ENCODE data around the gene IRX4.

Gene IRX4

DNA sequence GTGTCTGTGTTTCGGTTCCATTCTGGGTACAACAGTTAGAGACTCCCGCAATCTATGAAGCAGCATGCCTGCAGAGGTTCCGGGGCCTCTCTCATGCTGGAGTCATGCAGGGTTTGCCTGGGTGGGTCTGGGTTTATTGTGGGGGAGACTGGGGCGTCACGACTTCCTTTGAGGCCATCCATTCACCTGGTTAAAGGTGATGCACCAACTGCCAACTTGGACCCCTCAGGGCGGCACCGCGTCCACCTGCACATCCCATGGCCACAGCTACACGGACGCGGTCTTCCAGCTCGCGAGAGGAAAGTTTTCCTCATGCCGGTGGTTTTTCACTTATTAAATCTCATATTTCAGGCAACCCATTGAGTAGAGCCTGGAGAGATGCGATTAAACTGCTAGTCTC, 30.9 kb upstream of the IRX4 start:
- no peak for DNase-seq

GRCh38 chr5:1912951-1913565, 30.3 kb upstream of the IRX4 start:
- DNase-seq, result no peak

- no peak for DNase-seq
Observed at GRCh38 chr5:1911773-1912235, 29.1 kb upstream of the IRX4 start.

GRCh38 chr5:1910861-1911772, 28.4 kb upstream of the IRX4 start:
- DNase-seq, result no peak

DNA sequence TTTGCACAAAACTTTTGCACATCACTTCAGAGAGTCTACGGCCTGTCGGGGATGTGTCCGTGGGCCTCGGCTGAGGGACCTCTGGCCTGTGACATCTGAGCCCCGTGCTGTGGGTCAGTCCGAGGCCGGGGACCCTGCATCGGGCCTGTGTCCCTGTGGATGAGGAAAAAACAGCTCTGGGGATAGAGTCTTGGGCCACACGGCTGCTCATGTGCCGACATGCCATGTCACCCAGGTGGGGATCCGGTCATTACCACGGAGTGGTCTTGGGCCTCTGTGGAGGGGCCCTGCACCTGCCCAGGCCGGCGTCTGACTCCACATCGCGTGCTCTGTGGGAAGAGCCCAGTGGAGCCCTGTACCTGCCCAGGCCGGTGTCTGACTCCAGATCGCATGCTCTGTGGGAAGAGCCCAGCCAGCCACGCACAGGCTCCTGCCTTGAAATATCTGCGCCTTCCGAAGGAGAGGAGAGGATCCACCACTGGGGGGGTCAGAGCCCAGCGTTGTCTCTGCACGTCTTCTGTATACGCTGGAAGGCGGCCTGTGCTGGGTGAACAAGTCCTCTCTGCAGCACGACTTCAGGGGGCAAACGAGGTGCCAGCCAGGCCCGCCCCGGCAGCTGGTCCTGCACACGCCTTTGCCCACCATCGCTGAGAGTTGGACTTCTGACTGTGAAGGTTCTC, 27.5 kb upstream of the IRX4 start:
- DNase-seq, result no peak

- no peak for DNase-seq
Observed at GRCh38 chr5:1909346-1909985, 26.7 kb upstream of the IRX4 start.

DNA sequence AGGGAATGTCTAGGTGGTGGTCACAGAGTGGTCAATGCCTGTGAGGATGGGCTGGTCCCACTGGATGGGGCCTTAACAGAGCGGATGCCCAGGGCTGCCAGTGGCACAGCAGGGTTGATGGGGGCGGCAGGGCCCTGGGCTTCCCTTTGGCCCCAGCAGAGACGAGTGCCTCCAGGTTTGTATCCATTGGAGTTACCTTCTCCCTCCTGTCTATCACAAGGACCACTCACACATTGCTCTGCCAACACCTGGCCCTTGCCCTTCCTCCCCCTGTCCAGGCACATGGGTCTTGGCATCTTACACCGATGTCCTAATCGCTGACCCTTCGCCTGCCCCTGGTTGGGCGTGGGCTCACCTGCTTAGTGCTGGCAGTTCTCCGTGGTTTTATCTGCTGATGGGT, 26.2 kb upstream of the IRX4 start:
- DNase-seq, result no peak

GRCh38 chr5:1907616-1908015, 24.9 kb upstream of the IRX4 start:
- DNase-seq, result no peak

GRCh38 chr5:1905108-1905507, 22.4 kb upstream of the IRX4 start:
- DNase-seq, result no peak

DNA sequence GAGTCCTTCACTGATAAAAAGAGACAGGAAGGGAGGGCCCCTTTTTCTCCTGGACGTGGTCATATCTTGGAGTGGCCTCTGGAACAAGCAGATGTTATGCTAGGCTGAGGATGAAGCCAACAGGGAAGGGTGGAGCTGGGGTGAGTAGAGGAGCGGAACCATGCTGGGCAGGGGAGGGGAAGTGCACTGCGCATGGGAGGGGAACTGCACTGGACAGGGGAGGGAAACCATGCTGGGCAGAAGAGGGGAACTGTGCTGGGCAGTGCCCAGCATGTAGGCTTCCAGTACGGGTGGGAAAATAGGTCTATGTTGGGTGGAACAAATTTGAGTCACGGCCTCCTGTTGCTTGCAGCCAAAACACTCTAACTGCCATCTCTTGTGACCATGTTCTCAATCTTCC, 19.3 kb upstream of the IRX4 start:
- DNase-seq, result no peak

DNA sequence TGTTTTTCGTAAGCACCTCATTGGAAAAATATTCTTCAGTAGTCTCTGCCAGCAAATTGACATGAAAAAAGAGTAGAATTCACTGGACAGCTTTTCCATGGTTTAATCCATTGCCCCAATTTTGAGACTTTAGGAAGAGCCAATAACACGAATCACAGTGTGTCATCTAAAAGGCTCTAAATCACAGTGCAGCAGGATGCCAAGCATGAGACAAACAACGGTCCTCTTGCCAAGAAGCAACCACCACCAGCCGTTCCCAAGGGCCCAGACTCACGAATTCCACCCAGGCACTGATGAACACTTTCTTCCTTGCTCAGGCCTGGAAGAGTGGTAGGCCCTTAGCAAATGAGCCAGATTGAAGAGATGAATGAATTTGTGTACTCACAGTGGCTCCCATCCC, 18.3 kb upstream of the IRX4 start:
- DNase-seq, result no peak

- no peak for DNase-seq
Observed at GRCh38 chr5:1899201-1899600, 16.5 kb upstream of the IRX4 start.

GRCh38 chr5:1897816-1898450, 15.2 kb upstream of the IRX4 start:
- DNase-seq, result no peak

DNA sequence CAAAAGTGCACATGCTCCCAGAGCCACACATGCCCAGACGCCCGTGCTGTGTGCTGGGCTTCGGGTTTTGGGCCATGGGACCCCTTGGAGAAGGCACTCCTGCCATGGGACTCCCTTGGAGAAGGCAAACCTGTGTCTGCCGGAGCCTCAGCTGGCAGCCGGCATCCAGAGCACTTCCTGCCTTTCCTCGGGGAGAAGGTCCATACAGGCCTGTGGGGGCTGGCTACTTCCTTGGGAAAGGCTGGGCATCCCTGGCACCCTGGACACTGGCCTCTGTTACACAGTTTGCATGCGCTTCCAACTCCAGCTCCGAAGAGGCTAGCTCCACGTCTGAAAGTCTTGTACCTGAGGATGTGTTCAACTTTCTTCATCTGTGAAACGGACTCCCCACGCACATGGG, 14.7 kb upstream of the IRX4 start:
- no peak for DNase-seq

GRCh38 chr5:1896602-1897376, 14.1 kb upstream of the IRX4 start:
- DNase-seq, result no peak

DNA sequence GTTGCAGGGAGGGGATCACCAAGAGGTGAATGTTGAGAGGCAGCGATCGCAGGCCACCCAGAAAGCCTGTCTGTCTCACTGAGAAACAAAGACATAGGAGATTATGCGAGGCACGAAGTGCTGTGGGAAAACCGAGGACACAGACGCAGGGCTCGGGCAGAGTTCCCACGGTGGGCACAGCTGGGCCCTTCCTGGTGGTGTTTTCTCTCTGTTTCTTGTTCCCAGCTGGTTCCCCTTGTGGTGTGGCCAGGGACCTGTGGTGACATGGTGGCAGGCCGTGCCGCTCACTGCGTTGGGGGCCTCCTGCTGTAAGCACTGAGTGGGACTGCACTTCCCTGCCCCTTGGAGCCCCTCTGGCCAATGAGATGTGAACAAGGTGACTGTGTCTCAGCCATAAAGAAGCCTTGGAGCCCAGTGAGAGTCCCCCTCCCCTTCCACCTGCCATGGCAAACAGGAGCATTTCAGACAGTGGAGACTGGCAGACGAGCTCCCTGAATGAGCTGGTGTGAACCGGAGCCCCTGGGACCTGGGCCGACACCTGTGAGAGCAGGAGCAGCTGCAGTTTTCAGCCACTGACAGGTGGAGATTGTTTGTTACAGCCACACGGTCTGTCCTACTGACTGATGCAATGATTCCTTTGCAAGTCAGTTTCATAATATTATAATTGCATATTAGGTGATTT, 13.2 kb upstream of the IRX4 start:
- DNase-seq, result no peak

- DNase-seq, result no peak
Observed at GRCh38 chr5:1894243-1894642, 11.5 kb upstream of the IRX4 start.

GRCh38 chr5:1893754-1894153, 11.0 kb upstream of the IRX4 start:
- DNase-seq, result no peak

DNA sequence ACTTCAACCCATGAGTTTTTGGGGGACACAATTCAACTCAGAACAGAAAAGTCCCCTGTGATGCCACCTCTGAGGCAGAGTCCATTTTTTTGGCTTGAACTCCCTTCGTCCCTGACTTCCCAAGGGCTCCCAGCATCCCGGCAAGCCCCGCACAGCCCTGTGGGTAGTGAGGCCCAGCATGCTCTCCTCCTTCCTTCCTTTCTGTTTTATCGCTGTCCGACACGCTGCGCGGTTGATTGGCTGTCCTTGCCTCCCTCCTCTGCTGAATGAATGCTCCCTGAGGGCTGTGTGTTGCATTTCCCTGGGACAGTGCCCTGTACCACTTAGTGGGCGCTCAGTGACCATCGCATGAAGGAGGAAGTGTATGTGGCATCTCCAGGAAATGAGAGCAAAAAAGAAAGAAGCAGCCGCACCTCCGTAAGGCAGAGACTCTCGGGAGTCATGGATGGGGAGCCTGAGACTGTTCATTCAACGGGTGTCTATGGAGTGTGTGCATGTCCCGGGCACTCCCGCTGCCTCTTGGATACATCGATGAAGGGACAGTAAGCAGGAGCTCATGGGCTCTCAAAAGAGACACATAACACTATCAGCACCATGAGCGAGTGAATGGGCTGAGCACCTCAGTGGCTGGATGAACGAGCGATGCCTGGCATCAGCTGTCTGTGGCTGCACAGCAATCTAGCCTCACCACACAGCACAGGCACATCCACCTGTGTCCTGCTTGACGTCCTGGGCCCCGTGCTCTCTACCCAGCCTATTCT, 10.1 kb upstream of the IRX4 start:
- DNase-seq, result no peak

DNA sequence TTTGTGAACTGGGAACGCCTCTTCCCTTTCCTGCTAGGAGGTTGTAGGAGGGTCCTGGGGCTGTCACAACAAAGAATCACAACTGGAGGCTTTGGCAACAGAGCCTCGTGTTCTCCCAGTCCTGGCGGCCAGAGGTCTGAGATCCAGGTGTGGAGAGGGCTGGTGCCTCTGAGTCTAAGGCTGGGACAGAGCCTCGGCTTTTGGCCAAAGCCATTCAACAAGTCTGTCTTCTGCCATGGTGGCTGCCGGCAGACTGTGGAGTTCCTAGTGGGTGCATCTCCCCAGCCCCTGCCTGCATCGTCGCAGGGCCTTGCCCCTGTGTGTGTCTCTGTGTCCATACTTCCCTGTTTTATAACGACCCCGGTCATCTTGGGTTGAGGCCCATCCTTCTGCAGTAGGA, 9.5 kb upstream of the IRX4 start:
- no peak for DNase-seq

- no peak for DNase-seq
Observed at GRCh38 chr5:1891391-1891790, 8.7 kb upstream of the IRX4 start.

Data from hematopoietic multipotent progenitor cell treated with erythropoietin and hydrocortisone succinate and interleukin-3 and kit ligand, for 6 days (in vitro differentiated cells).